GM23248 (cell line): Measurements from ENCODE around the gene ARHGAP26.

ENCODE experiments used
- EZH2 ChIP-seq: fragments of 200-600 bp; sonication (generic); IDR thresholded peaks from 2 replicates; pipeline ENCODE4 v1.6.1; 2018; ENCODE audit warnings: antibody characterized with exemption, mild to moderate bottlenecking; ENCODE audit not compliant: insufficient read depth, poor library complexity, severe bottlenecking
- EZH2phosphoT487 ChIP-seq: fragments of 200-600 bp; sonication (generic); IDR thresholded peaks from 2 replicates; pipeline ENCODE4 v1.6.1; 2018; ENCODE audit warnings: antibody characterized with exemption, moderate library complexity, mild to moderate bottlenecking, low read depth; ENCODE audit not compliant: insufficient read depth

GRCh38 chr5:142800776-142801494, 30.8 kb downstream of the ARHGAP26 start:
- TF ChIP-seq EZH2 (no peak), EZH2phosphoT487 (no peak)
